ENCODE results near the gene VMAC. TPM values are rescaled to one million over a fixed set of nuclear protein-coding genes. Genes with fewer than 3 reads are reported as not detected.

VMAC gene
- total RNA-seq, 1 donor from 2014 or later = 3.9 TPM

DNA sequence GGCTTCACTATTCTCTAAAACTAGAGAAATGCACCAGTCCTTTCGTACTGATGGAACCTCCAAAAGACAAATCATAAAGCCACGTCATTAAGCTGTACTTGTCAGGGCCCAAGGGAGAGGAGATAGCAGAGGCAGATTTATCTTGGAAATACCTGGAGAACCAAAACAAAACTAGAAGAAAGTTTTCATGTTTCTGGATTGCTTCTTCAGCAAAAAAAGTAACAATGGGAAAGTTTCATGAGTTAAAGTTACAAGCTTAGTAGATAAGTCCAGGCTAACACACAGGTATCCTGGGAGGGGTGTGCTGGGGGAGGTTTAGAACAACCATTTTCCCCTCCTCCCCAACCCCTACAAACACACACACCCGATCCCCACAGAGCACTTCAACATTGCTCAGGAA lies 51.7 kb downstream of the VMAC start:
- Histone ChIP-seq H3K9ac (ENCODE audit: low read length) (no peak overlapping the region), H3K4me2 (ENCODE audit: low read length) (no peak overlapping the region), H3K4me3 (ENCODE audit: insufficient read depth, low read depth, low read length) (no peak overlapping the region), H4K20me1 (ENCODE audit: insufficient read depth, low read length) (peaks cover 95% of the 10 kb centered on the region), H3K4me1 (ENCODE audit: insufficient read depth, low read length) (peaks cover 26% of the 10 kb centered on the region), H3K79me2 (ENCODE audit: insufficient read depth, low read length) (peaks cover 96% of the 10 kb centered on the region), H2AFZ (ENCODE audit: low read depth, low read length) (no peak overlapping the region), H3K27ac (ENCODE audit: low read depth, low read length) (no peak overlapping the region), H3K9me3 (ENCODE audit: insufficient read depth, low read depth, low read length) (no peaks in the 10 kb centered on the region), H3K27me3 (ENCODE audit: insufficient read depth, low read length) (no peaks in the 10 kb centered on the region), H3K36me3 (ENCODE audit: insufficient read depth, low read length) (no peaks in the 10 kb centered on the region)
- no peak for DNase-seq (ENCODE audit: low read depth)
- Mint-ChIP-seq H3K36me3 (ENCODE audit: low read depth, unreplicated experiment) (peaks cover 10% of the 10 kb centered on the region), H3K9me3 (ENCODE audit: unreplicated experiment) (no peaks in the 10 kb centered on the region), H3K27me3 (ENCODE audit: low read depth, unreplicated experiment) (no peaks in the 10 kb centered on the region), H3K27ac (ENCODE audit: unreplicated experiment) (no peak overlapping the region), H3K4me1 (ENCODE audit: low read depth, unreplicated experiment) (peaks cover 46% of the 10 kb centered on the region), H3K4me3 (ENCODE audit: unreplicated experiment) (no peak overlapping the region)
- TF ChIP-seq EZH2 (IDR thresholded peaks at IDR 0.05; ENCODE audit: insufficient read depth, low read length) (no peak), CTCF (IDR thresholded peaks at IDR 0.05; ENCODE audit: insufficient read depth, low read depth, low read length) (no peak)
- FAIRE-seq = no peak

GRCh38 chr19:5956728-5957127 lies 52.1 kb downstream of the VMAC start:
- H3K4me1 ChIP-seq (ENCODE audit: insufficient read depth, low read length) = peaks cover 27% of the 10 kb centered on the region
- H3K27ac ChIP-seq (ENCODE audit: low read depth, low read length) = no peak overlapping the region
- H3K9me3 ChIP-seq (ENCODE audit: insufficient read depth, low read depth, low read length) = no peaks in the 10 kb centered on the region
- H3K4me3 ChIP-seq (ENCODE audit: insufficient read depth, low read depth, low read length) = no peak overlapping the region
- Mint-ChIP-seq H3K9me3 (ENCODE audit: unreplicated experiment) (no peaks in the 10 kb centered on the region), H3K27me3 (ENCODE audit: low read depth, unreplicated experiment) (no peaks in the 10 kb centered on the region), H3K27ac (ENCODE audit: unreplicated experiment) (no peak overlapping the region), H3K36me3 (ENCODE audit: low read depth, unreplicated experiment) (peaks cover 7% of the 10 kb centered on the region), H3K4me3 (ENCODE audit: unreplicated experiment) (no peak overlapping the region), H3K4me1 (ENCODE audit: low read depth, unreplicated experiment) (peaks cover 45% of the 10 kb centered on the region)
- H3K27me3 ChIP-seq (ENCODE audit: insufficient read depth, low read length) = no peaks in the 10 kb centered on the region
- no peak overlapping the region for H3K4me2 ChIP-seq (ENCODE audit: low read length)
- no peak overlapping the region for H2AFZ ChIP-seq (ENCODE audit: low read depth, low read length)
- peaks cover 96% of the 10 kb centered on the region for H3K79me2 ChIP-seq (ENCODE audit: insufficient read depth, low read length)
- peaks cover 95% of the 10 kb centered on the region for H4K20me1 ChIP-seq (ENCODE audit: insufficient read depth, low read length)
- FAIRE-seq (no peak), DNase-seq (ENCODE audit: low read depth) (no peak)
- no peak for TF ChIP-seq CTCF (IDR thresholded peaks at IDR 0.05; ENCODE audit: insufficient read depth, low read depth, low read length)
- no peaks in the 10 kb centered on the region for H3K36me3 ChIP-seq (ENCODE audit: insufficient read depth, low read length)
- H3K9ac ChIP-seq (ENCODE audit: low read length) = no peak overlapping the region

- H3K4me1 ChIP-seq (ENCODE audit: insufficient read depth, low read length) = peaks cover 31% of the 10 kb centered on the region
- H3K27ac Mint-ChIP-seq (ENCODE audit: unreplicated experiment) = peak overlapping the region; percentile 7
- H3K36me3 Mint-ChIP-seq (ENCODE audit: low read depth, unreplicated experiment) = peaks cover 7% of the 10 kb centered on the region
- peaks cover 96% of the 10 kb centered on the region for H3K79me2 ChIP-seq (ENCODE audit: insufficient read depth, low read length)
- H2AFZ ChIP-seq (ENCODE audit: low read depth, low read length) = no peak overlapping the region
- H3K27me3 ChIP-seq (ENCODE audit: insufficient read depth, low read length) = no peaks in the 10 kb centered on the region
- no peak overlapping the region for H3K27ac ChIP-seq (ENCODE audit: low read depth, low read length)
- no peak for FAIRE-seq
- H4K20me1 ChIP-seq (ENCODE audit: insufficient read depth, low read length) = peaks cover 95% of the 10 kb centered on the region
- H3K4me3 ChIP-seq (ENCODE audit: insufficient read depth, low read depth, low read length) = no peak overlapping the region
- DNase-seq (ENCODE audit: low read depth) = peak; percentile 57
- H3K4me3 Mint-ChIP-seq (ENCODE audit: unreplicated experiment) = no peak overlapping the region
- H3K4me2 ChIP-seq (ENCODE audit: low read length) = no peak overlapping the region
- no peak overlapping the region for H3K9ac ChIP-seq (ENCODE audit: low read length)
- no peaks in the 10 kb centered on the region for H3K9me3 ChIP-seq (ENCODE audit: insufficient read depth, low read depth, low read length)
- no peaks in the 10 kb centered on the region for H3K36me3 ChIP-seq (ENCODE audit: insufficient read depth, low read length)
- H3K9me3 Mint-ChIP-seq (ENCODE audit: unreplicated experiment) = no peaks in the 10 kb centered on the region
- H3K27me3 Mint-ChIP-seq (ENCODE audit: low read depth, unreplicated experiment) = no peaks in the 10 kb centered on the region
- TF ChIP-seq CTCF (IDR thresholded peaks at IDR 0.05; ENCODE audit: insufficient read depth, low read depth, low read length) (no peak), EZH2 (IDR thresholded peaks at IDR 0.05; ENCODE audit: insufficient read depth, low read length) (no peak)
- H3K4me1 Mint-ChIP-seq (ENCODE audit: low read depth, unreplicated experiment) = peaks cover 48% of the 10 kb centered on the region
These were observed 52.5 kb downstream of the VMAC start for GRCh38 chr19:5957170-5957569.
